GM12865 (cell line): Measurements from ENCODE around the gene TBC1D25.
"Not testable (repeated sequence)": the region's sequence is repeated elsewhere in the genome, so short reads cannot be mapped to it uniquely, and the experiment has no call there.

ENCODE experiments used
- DNase-seq: peaks from one replicate; pipeline ENCODE4 v3.0.0; 2010; ENCODE audit warnings: low read depth
- H3K4me3 ChIP-seq: 2 replicates; pipeline ENCODE4 v1.5.1; 2011; ENCODE audit warnings: mild to moderate bottlenecking, low read depth, low read length, control low read depth
- TF ChIP-seq, protein P1 (sequence below): IDR thresholded peaks from 2 replicates; pipeline ENCODE4 v1.5.1; 2011; ENCODE audit warnings: low read length, control low read depth, low read depth, inconsistent platforms; ENCODE audit not compliant: insufficient read depth; ENCODE audit errors: missing control alignments

Gene TBC1D25

DNA sequence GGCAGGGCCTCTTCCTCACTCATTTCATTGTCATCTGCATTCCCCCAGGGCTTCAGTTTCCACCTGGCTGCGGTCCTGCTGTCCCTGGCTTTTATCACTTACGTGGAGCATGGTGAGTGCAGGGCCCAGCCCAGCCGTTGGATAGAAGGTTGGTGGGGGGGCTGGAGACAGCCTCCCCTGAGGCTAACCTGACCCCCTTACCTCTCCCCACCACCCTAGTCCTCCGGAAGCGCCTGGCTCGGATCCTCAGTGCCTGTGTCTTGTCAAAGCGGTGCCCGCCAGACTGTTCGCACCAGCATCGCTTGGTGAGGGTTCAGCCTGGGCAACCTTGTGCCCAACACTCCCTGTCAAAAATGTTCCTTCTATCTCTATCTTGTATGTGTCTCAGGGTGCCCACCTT, 23.7 kb upstream of the TBC1D25 start:
- TF ChIP-seq, protein P1, sequence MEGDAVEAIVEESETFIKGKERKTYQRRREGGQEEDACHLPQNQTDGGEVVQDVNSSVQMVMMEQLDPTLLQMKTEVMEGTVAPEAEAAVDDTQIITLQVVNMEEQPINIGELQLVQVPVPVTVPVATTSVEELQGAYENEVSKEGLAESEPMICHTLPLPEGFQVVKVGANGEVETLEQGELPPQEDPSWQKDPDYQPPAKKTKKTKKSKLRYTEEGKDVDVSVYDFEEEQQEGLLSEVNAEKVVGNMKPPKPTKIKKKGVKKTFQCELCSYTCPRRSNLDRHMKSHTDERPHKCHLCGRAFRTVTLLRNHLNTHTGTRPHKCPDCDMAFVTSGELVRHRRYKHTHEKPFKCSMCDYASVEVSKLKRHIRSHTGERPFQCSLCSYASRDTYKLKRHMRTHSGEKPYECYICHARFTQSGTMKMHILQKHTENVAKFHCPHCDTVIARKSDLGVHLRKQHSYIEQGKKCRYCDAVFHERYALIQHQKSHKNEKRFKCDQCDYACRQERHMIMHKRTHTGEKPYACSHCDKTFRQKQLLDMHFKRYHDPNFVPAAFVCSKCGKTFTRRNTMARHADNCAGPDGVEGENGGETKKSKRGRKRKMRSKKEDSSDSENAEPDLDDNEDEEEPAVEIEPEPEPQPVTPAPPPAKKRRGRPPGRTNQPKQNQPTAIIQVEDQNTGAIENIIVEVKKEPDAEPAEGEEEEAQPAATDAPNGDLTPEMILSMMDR = no peak
- no peak for DNase-seq
- no peak overlapping the region for H3K4me3 ChIP-seq

DNA sequence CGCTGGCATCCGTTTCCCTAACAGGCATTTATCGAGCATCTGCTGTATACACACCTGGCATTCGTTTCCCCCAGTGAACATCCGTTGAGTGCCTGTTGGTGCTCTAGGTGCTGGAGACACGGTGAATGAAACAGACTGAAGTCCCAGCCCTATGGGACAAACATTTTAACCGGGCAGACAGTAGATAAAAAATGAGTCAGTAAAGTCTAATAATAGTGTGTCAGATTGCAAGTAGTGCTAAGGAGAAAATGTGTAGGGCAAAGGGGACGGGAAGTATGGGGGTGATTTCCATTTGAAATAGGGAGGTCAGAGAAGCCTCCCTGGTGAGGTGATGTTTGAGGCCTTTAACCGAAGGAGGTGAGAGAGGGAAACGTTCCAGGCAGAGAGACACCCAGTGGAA, 23.2 kb upstream of the TBC1D25 start:
- TF ChIP-seq, protein P1 = no peak
- DNase-seq = no peak
- H3K4me3 ChIP-seq = no peak overlapping the region

DNA sequence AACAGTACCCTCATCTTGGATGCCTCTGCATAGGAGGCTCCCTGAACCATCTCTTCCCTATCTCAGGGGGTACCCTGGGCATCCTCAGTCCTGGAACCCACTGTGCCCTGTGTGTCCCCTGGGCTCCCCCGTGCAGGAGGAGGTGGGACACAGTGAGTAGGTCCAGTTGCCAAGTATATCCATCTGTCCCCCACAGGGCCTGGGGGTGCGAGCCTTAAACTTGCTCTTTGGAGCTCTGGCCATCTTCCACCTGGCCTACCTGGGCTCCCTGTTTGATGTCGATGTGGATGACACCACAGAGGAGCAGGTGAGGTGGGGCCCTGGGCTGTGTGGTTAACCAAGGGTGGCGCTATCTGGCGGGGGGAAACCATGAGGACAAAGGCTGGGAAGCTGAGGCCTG, 22.5 kb upstream of the TBC1D25 start:
- no peak for DNase-seq
- TF ChIP-seq, protein P1 = no peak

DNA sequence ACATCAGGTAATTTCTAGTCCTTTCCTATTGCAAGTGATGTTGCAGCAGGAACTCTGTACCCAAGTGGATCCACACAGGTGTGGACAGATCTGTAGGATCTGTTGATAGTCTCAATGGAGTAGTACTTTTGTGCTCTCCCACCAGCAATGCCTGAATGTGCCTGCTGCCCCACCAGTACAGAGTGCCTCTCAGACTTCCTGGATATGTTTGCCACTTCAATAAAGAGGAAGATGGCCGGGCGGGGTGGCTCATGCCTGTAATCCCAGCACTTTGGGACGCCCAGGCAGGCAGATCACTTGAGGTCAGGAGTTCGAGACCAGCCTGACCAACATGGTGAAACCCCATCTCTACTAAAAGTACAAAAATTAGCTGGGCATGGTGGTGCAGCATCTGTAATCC, 20.0 kb upstream of the TBC1D25 start:
- not testable (repeated sequence) for H3K4me3 ChIP-seq, DNase-seq

More for the DNA sequence above, 22.5 kb upstream of the TBC1D25 start:
- H3K4me3 ChIP-seq = no peak overlapping the region

DNA sequence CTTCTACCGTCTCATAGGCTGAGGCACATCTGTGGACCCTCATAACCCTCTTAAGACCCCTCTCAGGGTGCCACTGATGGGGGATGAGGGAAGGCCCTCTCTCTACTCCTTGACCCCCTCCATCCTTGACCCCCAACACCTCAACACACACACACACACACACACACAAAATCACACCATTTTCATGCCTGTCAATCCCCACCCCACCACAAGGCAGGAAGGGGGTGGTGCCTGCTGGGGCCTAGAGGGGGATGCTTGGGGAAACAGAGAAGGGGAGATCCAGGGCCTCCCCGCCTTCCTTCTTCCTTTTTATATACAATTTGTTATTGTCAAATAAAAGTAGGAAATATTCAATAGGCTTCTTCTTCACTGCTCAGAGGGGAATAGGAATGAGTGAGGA, 19.1 kb upstream of the TBC1D25 start:
- no peak overlapping the region for H3K4me3 ChIP-seq
- no peak for DNase-seq
- TF ChIP-seq, protein P1 = no peak

DNA sequence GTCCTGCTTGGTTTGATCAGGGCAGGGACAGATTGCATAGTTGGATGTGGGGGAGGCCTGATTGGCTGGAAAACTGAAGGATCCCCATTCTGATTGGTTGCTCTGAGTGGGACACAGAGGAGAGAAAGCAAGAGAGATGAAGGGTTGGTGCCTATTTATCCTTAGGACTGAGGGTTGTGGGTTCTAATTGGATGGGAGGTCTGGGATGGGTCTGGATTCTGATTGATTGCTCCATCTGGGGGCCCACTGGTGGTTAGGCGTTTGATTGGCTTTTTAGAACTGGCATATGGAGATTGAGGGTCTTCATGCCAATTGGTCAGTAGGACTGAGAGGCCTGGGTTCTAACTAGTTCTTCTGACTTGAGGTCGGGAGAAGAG, 18.6 kb upstream of the TBC1D25 start:
- DNase-seq = peak; percentile 43
- TF ChIP-seq, protein P1 = no peak
- H3K4me3 ChIP-seq = peak overlapping the region; percentile 82

DNA sequence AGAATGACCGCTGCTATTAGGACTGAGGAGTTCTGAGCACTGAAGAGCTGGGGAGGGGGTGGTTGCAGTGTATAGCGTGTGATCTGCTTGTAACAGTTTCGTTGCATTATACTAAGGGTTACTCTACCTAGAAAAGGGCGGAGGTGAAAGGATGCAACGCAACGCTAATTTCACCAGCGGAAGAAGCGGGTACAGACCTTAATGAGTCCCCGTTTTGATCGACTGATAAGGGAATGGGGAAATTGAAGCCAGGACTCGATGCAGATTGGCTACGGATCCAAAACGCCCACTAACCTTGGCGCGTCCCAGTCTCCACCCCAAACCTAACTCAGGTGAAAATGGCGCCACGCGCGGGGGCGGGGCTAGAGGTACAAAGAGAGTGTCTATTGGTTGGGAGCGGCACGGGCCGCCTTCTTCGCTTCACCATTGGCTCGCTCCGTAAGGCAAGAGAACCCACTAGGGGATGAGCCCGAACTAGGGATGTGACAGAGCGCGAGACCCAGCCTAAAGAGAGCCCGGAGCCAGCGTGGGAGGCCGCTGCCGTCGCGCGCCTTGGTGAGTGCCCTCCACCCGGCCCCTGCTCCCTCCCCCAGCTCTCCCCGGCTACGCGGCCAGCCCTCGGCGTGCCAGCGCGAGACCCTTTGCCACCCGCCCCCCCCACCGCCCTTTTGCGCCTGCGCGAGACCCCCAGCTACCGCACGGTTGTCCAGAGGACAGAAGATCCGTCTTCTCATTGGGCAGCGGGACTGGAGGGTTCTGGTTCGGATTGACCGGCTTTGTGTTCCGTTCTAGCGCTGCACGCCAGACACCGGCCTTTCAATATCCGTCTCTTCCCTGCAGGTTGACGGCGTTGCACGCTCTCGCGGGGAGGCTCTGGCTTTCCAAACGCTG, 17.9 kb upstream of the TBC1D25 start, which contains the start of gene EBP:
Gene EBP (plus strand): TSS at position 456 of the 891 bp plus-strand sequence. CDS start 1,964 bp downstream, outside the sequence.
- peak within 1 kb of the TSS; percentile 82 for H3K4me3 ChIP-seq
- DNase-seq = peak; percentile 95
- TF ChIP-seq, protein P1 = no peak
